Stomach (tissue), 9 donors: ENCODE measurements around the gene IDH3A. TPM values are rescaled to one million over a fixed set of nuclear protein-coding genes. Genes with fewer than 3 reads are reported as not detected.

ENCODE experiments used
- DNase-seq, 2 donors: peaks; one replicate each; pipeline versions ENCODE4 v3.0.0 to v3.0.0-alpha.2; 2013 to 2019
- H3K27ac ChIP-seq, 5 donors: fragments of 200-600 bp in 4 of 5; sonication (generic) in 4 of 5; one replicate each; pipeline ENCODE4 v1.5.1; 2013 to 2019; ENCODE audit warnings: mild to moderate bottlenecking in 1 of 5, moderate library complexity in 1 of 5
- H3K27me3 ChIP-seq, 3 donors: fragments of 200-600 bp; sonication (generic); one replicate each; pipeline ENCODE4 v1.5.1; 2017 to 2019; ENCODE audit warnings: mixed run types in 1 of 3
- H3K36me3 ChIP-seq, 4 donors: fragments of 200-600 bp; sonication (generic); 1 replicate in 3 of 4; 2 replicates in 1 of 4; pipeline ENCODE4 v1.5.1; 2016 to 2019
- H3K4me1 ChIP-seq, 4 donors: fragments of 200-600 bp; sonication (generic); one replicate each; pipeline ENCODE4 v1.5.1; 2016 to 2019
- H3K4me3 ChIP-seq, 4 donors: fragments of 200-600 bp; sonication (generic) in 3 of 4; one replicate each; pipeline ENCODE4 v1.5.1; 2016 to 2019; ENCODE audit warnings: mild to moderate bottlenecking in 1 of 4
- H3K9me3 ChIP-seq, 4 donors: fragments of 200-600 bp; sonication (generic); one replicate each; pipeline ENCODE4 v1.5.1; 2016 to 2019
- CTCF ChIP-seq, 7 experiments: fragments of 450-650 bp in 4 of 7; fragments of 200-600 bp in 3 of 7; sonication (generic) in 3 of 7; IDR thresholded peaks; one replicate each; pipeline ENCODE4 v1.5.1; 2016 to 2019; ENCODE audit warnings: antibody characterized with exemption in 7 of 7, control low read depth in 2 of 7, mild to moderate bottlenecking in 1 of 7
- WGBS, 5 donors: extraction: QIAGEN DNeasy Blood & Tissue Kit in 3 of 5; methylation state at CpG; one replicate each; pipeline versions ENCODE4 v1.1.5 to v1.1.7; 2013 to 2018; 5-methylcytosine and 5-hydroxymethylcytosine counted together
- intact Hi-C: fragments of 100-400 bp; cut with DNase I; formaldehyde crosslinking; loops from one replicate; pipeline ENCODE4 v1.15.1; 2023; ENCODE audit warnings: low total_unique reads
- polyA plus RNA-seq, 3 donors: library from polyadenylated mRNA; stranded (reverse); fragments of 200-250 nt; gene quantifications; one replicate each; pipeline ENCODE4 v1.2.3, GENCODE V29; 2013
- total RNA-seq, 5 donors: library from RNA; depleted of rRNA; stranded (reverse); fragments of >200 nt; gene quantifications; one replicate each; pipeline versions ENCODE4 v1.1.0 to v1.2.3, GENCODE V29; 2014 to 2016
- donor health status: healthy with polysubstance abuse.
- donor health status: Bipolar disorder and iron deficiency.
- donor health status: healthy.

Gene IDH3A
- total and polyA plus RNA-seq, 8 donors: 25.5 to 731 (median 49.1) TPM

- H3K9me3 ChIP-seq: no peaks in the 10 kb centered on the region
- no peaks in the 10 kb centered on the region for H3K36me3 ChIP-seq
- DNase-seq: no peak
- H3K27me3 ChIP-seq: no peaks in the 10 kb centered on the region
- TF ChIP-seq CTCF (IDR thresholded peaks at IDR 0.05): no peak
- H3K27ac ChIP-seq: peak overlapping the region in 1 of 5 donors; percentile 67
- peaks cover 14 to 28% (median 18%) of the 10 kb centered on the region in 4 donors for H3K4me1 ChIP-seq
- intact Hi-C loops: no loop called here
- H3K4me3 ChIP-seq: no peak overlapping the region
- 79 to 89% (median 81%) methylated on average over 1 of the region's 1 CpG for WGBS, 5 donors
Observed at GRCh38 chr15:78220713-78221112, 71.6 kb downstream of the IDH3A start.

Other genes starting within 250 kb of the IDH3A start
- 10 to 100 TPM; 38.2 to 61.7 (median 58.3) TPM for gene TBC1D2B, start 71.7 kb upstream of the IDH3A start, total RNA-seq
- gene TBC1D2B, start 71.7 kb upstream of the IDH3A start, polyA plus RNA-seq: 10 to 100 TPM in 2 of 3 donors, 1 to 10 TPM in 1; 9.3 to 12.4 (median 11.7) TPM
- under 1 TPM in 2 of 5 donors, not detected in 3; 0.29 to 0.45 TPM for gene SH2D7, start 56.8 kb upstream of the IDH3A start, total RNA-seq
- gene SH2D7, start 56.8 kb upstream of the IDH3A start, polyA plus RNA-seq: not detected
- 10 to 100 TPM in 1 of 5 donors, 1 to 10 TPM in 2, under 1 TPM in 1, not detected in 1; 0.87 to 20.4 (median 3.4) TPM for gene CIB2, start 17.9 kb upstream of the IDH3A start, total RNA-seq
- 10 to 100 TPM in 1 of 3 donors, 1 to 10 TPM in 1, under 1 TPM in 1; 0.80 to 13.1 (median 5.2) TPM for gene CIB2, start 17.9 kb upstream of the IDH3A start, polyA plus RNA-seq
- gene ACSBG1, start 85.2 kb downstream of the IDH3A start, total RNA-seq: 1 to 10 TPM in 1 of 5 donors, under 1 TPM in 1, not detected in 3; under 0.01 to 1.5 TPM
- gene ACSBG1, start 85.2 kb downstream of the IDH3A start, polyA plus RNA-seq: under 1 TPM; 0.12 to 0.30 (median 0.15) TPM
- 10 to 100 TPM in 4 of 5 donors, not detected in 1; 30.3 to 53.6 (median 37.9) TPM for gene DNAJA4, start 115.2 kb downstream of the IDH3A start, total RNA-seq
- gene DNAJA4, start 115.2 kb downstream of the IDH3A start, polyA plus RNA-seq: 10 to 100 TPM; 11.4 to 12.9 (median 12.8) TPM
- 100 to 1,000 TPM in 1 of 5 donors, 10 to 100 TPM in 4; 22.2 to 119 (median 58.4) TPM for gene SKIC8, start 150.2 kb downstream of the IDH3A start, total RNA-seq
- 10 to 100 TPM; 40.3 to 60.2 (median 49.3) TPM for gene SKIC8, start 150.2 kb downstream of the IDH3A start, polyA plus RNA-seq
- gene CRABP1, start 191.0 kb downstream of the IDH3A start, total RNA-seq: 1 to 10 TPM in 1 of 5 donors, not detected in 4; 2.8 TPM
- 1 to 10 TPM in 1 of 3 donors, under 1 TPM in 1, not detected in 1; 0.62 to 4.9 TPM for gene CRABP1, start 191.0 kb downstream of the IDH3A start, polyA plus RNA-seq